Stomach (tissue), 9 donors: ENCODE data around the gene ROBO1. TPM values are rescaled to one million over a fixed set of nuclear protein-coding genes. Genes with fewer than 3 reads are reported as not detected.

ENCODE experiments used
- DNase-seq, 2 donors: peaks; one replicate each; pipeline versions ENCODE4 v3.0.0 to v3.0.0-alpha.2; 2013 to 2019
- H3K27ac ChIP-seq, 5 donors: fragments of 200-600 bp in 4 of 5; sonication (generic) in 4 of 5; one replicate each; pipeline ENCODE4 v1.5.1; 2013 to 2019; ENCODE audit warnings: mild to moderate bottlenecking in 1 of 5, moderate library complexity in 1 of 5
- H3K27me3 ChIP-seq, 3 donors: fragments of 200-600 bp; sonication (generic); one replicate each; pipeline ENCODE4 v1.5.1; 2017 to 2019; ENCODE audit warnings: mixed run types in 1 of 3
- H3K36me3 ChIP-seq, 4 donors: fragments of 200-600 bp; sonication (generic); 1 replicate in 3 of 4; 2 replicates in 1 of 4; pipeline ENCODE4 v1.5.1; 2016 to 2019
- H3K4me1 ChIP-seq, 4 donors: fragments of 200-600 bp; sonication (generic); one replicate each; pipeline ENCODE4 v1.5.1; 2016 to 2019
- H3K4me3 ChIP-seq, 4 donors: fragments of 200-600 bp; sonication (generic) in 3 of 4; one replicate each; pipeline ENCODE4 v1.5.1; 2016 to 2019; ENCODE audit warnings: mild to moderate bottlenecking in 1 of 4
- H3K9me3 ChIP-seq, 4 donors: fragments of 200-600 bp; sonication (generic); one replicate each; pipeline ENCODE4 v1.5.1; 2016 to 2019
- CTCF ChIP-seq, 7 experiments: fragments of 450-650 bp in 4 of 7; fragments of 200-600 bp in 3 of 7; sonication (generic) in 3 of 7; IDR thresholded peaks; one replicate each; pipeline ENCODE4 v1.5.1; 2016 to 2019; ENCODE audit warnings: antibody characterized with exemption in 7 of 7, control low read depth in 2 of 7, mild to moderate bottlenecking in 1 of 7
- EP300 ChIP-seq: sonication (generic); formaldehyde crosslinking; IDR thresholded peaks from one replicate; pipeline ENCODE4 v1.6.1; 2017; ENCODE audit warnings: antibody characterized with exemption
- POLR2A ChIP-seq, 4 donors: fragments of 450-650 bp; IDR thresholded peaks; one replicate each; pipeline ENCODE4 v1.6.1; 2016; ENCODE audit warnings: antibody characterized with exemption in 4 of 4, control low read depth in 2 of 4, mild to moderate bottlenecking in 1 of 4, moderate library complexity in 1 of 4
- POLR2AphosphoS5 ChIP-seq, 3 donors: sonication (generic); formaldehyde crosslinking; IDR thresholded peaks; one replicate each; pipeline ENCODE4 v1.6.1; 2016; ENCODE audit warnings: antibody characterized with exemption in 3 of 3
- WGBS, 5 donors: extraction: QIAGEN DNeasy Blood & Tissue Kit in 3 of 5; methylation state at CpG; one replicate each; pipeline versions ENCODE4 v1.1.5 to v1.1.7; 2013 to 2018; 5-methylcytosine and 5-hydroxymethylcytosine counted together
- intact Hi-C: fragments of 100-400 bp; cut with DNase I; formaldehyde crosslinking; loops from one replicate; pipeline ENCODE4 v1.15.1; 2023; ENCODE audit warnings: low total_unique reads
- polyA plus RNA-seq, 3 donors: library from polyadenylated mRNA; stranded (reverse); fragments of 200-250 nt; gene quantifications; one replicate each; pipeline ENCODE4 v1.2.3, GENCODE V29; 2013
- total RNA-seq, 5 donors: library from RNA; depleted of rRNA; stranded (reverse); fragments of >200 nt; gene quantifications; one replicate each; pipeline versions ENCODE4 v1.1.0 to v1.2.3, GENCODE V29; 2014 to 2016
- donor health status: healthy with polysubstance abuse.
- donor health status: Bipolar disorder and iron deficiency.
- donor health status: healthy.

ROBO1 gene
- total and polyA plus RNA-seq, 8 donors: 2.0 to 174 (median 4.5) TPM

DNA sequence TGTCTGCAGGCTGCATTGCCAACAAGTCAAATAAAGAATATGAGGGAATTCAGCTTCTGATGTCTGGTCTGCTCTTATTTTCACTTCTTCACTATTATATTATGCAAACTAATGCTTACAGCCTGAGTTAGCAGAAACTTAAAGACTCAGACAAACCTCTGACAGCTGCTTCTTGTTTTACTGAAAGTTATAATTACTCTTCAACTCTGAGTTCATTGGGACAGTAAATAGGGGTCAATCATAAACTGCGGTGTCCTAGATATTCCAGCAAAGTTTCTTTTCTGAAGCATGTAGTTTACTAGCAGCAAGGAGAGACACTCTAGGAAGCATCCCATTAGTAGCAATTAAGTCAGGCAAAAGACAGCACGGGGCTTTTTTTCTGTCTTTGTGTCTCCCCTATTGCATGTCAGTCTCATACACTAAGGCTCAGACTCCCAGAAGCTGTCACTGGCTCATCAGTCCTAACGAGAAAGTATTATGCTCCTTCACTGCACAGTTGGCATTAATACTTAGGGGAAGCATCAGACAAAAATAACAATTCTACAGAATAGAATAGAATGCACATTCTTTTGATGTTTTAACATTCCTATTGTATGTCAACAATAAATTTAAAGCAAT is 1060.8 kb downstream of the ROBO1 start:
- 60 to 76% (median 67%) methylated on average over 3 of the region's 3 CpGs for WGBS, 5 donors
- Histone ChIP-seq H3K36me3 (no peaks in the 10 kb centered on the region), H3K4me3 (no peak overlapping the region), H3K4me1 (no peaks in the 10 kb centered on the region), H3K9me3 (no peaks in the 10 kb centered on the region), H3K27ac (no peak overlapping the region), H3K27me3 (no peaks in the 10 kb centered on the region)
- TF ChIP-seq POLR2AphosphoS5 (IDR thresholded peaks at IDR 0.05) (no peak), CTCF (IDR thresholded peaks at IDR 0.05) (no peak), POLR2A (IDR thresholded peaks at IDR 0.05) (no peak), EP300 (no peak)
- intact Hi-C loops: no loop called here
- no peak for DNase-seq

- peak in 1 of 2 donors; percentile 26 for DNase-seq
- no peak overlapping the region for H3K27ac ChIP-seq
- intact Hi-C loops: no loop called here
- no peaks in the 10 kb centered on the region for H3K27me3 ChIP-seq
- H3K9me3 ChIP-seq: no peaks in the 10 kb centered on the region
- no peak overlapping the region for H3K4me3 ChIP-seq
- no peaks in the 10 kb centered on the region for H3K4me1 ChIP-seq
- TF ChIP-seq CTCF (IDR thresholded peaks at IDR 0.05): no peak
- TF ChIP-seq POLR2A (IDR thresholded peaks at IDR 0.05): no peak
- no peak for TF ChIP-seq EP300
- no peak for TF ChIP-seq POLR2AphosphoS5 (IDR thresholded peaks at IDR 0.05)
- no peaks in the 10 kb centered on the region for H3K36me3 ChIP-seq
- WGBS, 5 donors: 16 to 46% (median 27%) methylated on average over 2 of the region's 2 CpGs
Measured at GRCh38 chr3:78703944-78704343, 1063.9 kb downstream of the ROBO1 start.

DNA sequence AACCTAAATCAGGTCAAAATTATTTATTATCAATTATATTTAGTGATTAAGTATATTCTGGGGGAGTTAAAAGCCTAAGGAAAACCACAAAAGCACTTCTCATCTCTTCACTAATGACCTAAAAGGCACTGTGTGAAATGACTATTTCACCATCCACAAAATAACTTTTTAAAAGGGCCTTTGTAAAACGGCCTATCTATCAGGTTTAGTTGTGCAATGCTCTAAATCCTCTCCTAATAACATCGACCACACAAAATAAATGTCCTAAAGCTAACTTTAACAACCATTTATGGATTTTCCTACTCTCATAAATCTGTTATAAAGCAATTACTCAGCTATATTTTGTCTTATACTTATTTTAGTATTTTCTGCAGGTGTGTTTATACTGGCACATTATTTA is 1066.3 kb downstream of the ROBO1 start:
- no peaks in the 10 kb centered on the region for H3K4me1 ChIP-seq
- H3K27me3 ChIP-seq: no peaks in the 10 kb centered on the region
- intact Hi-C loops: no loop called here
- no peaks in the 10 kb centered on the region for H3K9me3 ChIP-seq
- H3K27ac ChIP-seq: no peak overlapping the region
- no peak overlapping the region for H3K4me3 ChIP-seq
- H3K36me3 ChIP-seq: no peaks in the 10 kb centered on the region
- no peak for DNase-seq
- WGBS, 5 donors: 36 to 61% (median 40%) methylated on average over 2 of the region's 2 CpGs
- no peak for TF ChIP-seq CTCF (IDR thresholded peaks at IDR 0.05)
- no peak for TF ChIP-seq POLR2AphosphoS5 (IDR thresholded peaks at IDR 0.05)
- no peak for TF ChIP-seq EP300
- TF ChIP-seq POLR2A (IDR thresholded peaks at IDR 0.05): no peak

DNA sequence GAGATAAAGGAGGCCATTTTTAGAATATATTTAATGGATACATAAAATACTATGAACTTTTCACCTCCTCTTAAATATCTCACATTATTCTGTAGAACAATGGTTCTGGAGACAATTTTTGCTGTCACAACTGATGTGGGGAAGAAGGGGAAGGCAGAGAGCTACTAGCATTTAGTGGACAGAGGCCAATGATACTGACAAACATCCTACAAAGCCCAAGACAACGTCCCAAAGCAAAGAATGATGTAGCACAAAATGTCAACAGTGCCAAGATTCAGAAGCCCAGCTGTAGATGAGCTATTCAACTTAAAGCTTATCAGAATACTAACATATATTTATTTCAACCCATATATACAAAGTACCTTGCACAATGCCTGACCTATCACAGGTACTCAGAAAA is 1069.4 kb downstream of the ROBO1 start:
- intact Hi-C loops: no loop called here
- no peaks in the 10 kb centered on the region for H3K9me3 ChIP-seq
- no peak overlapping the region for H3K4me3 ChIP-seq
- 11 to 35% (median 18%) methylated on average over 1 of the region's 1 CpG for WGBS, 5 donors
- H3K36me3 ChIP-seq: no peaks in the 10 kb centered on the region
- no peak for TF ChIP-seq POLR2A (IDR thresholded peaks at IDR 0.05)
- no peak for TF ChIP-seq POLR2AphosphoS5 (IDR thresholded peaks at IDR 0.05)
- no peak for TF ChIP-seq EP300
- no peak for TF ChIP-seq CTCF (IDR thresholded peaks at IDR 0.05)
- H3K27ac ChIP-seq: no peak overlapping the region
- no peak for DNase-seq
- H3K27me3 ChIP-seq: no peaks in the 10 kb centered on the region
- no peaks in the 10 kb centered on the region for H3K4me1 ChIP-seq
